ENCODE data around the gene ONECUT2.

Gene ONECUT2

GRCh38 chr18:57529151-57529550 is 94.0 kb downstream of the ONECUT2 start:
- DNase-seq (ENCODE audit: low spot score), result no peak

- no peak for DNase-seq (ENCODE audit: low spot score)
Measured at GRCh38 chr18:57533006-57533867, 98.1 kb downstream of the ONECUT2 start.

DNA sequence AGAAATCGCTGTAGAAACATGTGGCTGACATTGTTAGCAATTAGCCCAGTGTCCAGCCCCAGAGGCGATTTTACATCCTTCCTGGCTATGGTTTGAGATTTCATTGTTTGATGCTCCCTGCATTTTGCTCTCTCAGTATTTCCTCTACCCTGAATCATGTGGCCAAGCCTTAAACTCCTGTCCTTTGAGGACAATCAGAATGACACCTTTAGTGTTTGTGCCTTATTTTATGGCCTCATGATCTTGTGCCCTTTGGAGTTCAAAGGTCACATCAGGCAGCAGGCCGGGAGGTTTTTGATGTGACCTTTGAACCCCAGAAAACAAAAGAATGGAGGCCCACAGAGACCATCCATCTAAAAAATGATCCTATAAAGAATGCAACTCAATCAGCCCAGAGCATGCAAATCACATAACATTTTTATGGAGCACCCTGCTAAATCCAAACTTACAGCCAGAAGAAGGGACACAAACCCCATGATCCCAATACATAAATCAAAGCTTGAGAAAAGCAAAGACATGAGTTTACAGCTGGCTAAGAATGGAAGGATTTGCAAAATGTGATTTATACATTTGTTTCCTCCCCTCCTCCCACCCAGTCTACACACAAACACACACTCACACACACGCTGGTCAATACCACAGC is 98.8 kb downstream of the ONECUT2 start:
- DNase-seq (ENCODE audit: low spot score), result no peak

- DNase-seq (ENCODE audit: low spot score), result no peak
Measured at GRCh38 chr18:57534511-57534909, 99.3 kb downstream of the ONECUT2 start.

GRCh38 chr18:57538614-57539013 is 103.4 kb downstream of the ONECUT2 start:
- DNase-seq (ENCODE audit: low spot score), result no peak

- DNase-seq (ENCODE audit: low spot score), result no peak
Measured at GRCh38 chr18:57539702-57540101, 104.5 kb downstream of the ONECUT2 start.
